Gastrocnemius medialis (tissue), 4 donors: ENCODE data around the gene RAD23B.

ENCODE experiments used
- POLR2A ChIP-seq, 2 donors: fragments of 450-650 bp; IDR thresholded peaks; one replicate each; pipeline ENCODE4 v1.6.1; 2017; ENCODE audit warnings: antibody characterized with exemption in 2 of 2, mild to moderate bottlenecking in 2 of 2, moderate library complexity in 2 of 2
- TF ChIP-seq, protein P1 (sequence below), 5 experiments: fragments of 450-650 bp in 3 of 5; fragments of 200-600 bp in 2 of 5; sonication (generic) in 2 of 5; IDR thresholded peaks in 4 of 5; conservative IDR thresholded peaks in 1 of 5; 1 replicate in 4 of 5; 2 replicates in 1 of 5; pipeline ENCODE4 v1.5.1; 2016 to 2019; ENCODE audit warnings: antibody characterized with exemption in 5 of 5, mild to moderate bottlenecking in 3 of 5, moderate library complexity in 3 of 5

GRCh38 chr9:107351382-107352045, 68.4 kb downstream of the RAD23B start:
- TF ChIP-seq, protein P1, sequence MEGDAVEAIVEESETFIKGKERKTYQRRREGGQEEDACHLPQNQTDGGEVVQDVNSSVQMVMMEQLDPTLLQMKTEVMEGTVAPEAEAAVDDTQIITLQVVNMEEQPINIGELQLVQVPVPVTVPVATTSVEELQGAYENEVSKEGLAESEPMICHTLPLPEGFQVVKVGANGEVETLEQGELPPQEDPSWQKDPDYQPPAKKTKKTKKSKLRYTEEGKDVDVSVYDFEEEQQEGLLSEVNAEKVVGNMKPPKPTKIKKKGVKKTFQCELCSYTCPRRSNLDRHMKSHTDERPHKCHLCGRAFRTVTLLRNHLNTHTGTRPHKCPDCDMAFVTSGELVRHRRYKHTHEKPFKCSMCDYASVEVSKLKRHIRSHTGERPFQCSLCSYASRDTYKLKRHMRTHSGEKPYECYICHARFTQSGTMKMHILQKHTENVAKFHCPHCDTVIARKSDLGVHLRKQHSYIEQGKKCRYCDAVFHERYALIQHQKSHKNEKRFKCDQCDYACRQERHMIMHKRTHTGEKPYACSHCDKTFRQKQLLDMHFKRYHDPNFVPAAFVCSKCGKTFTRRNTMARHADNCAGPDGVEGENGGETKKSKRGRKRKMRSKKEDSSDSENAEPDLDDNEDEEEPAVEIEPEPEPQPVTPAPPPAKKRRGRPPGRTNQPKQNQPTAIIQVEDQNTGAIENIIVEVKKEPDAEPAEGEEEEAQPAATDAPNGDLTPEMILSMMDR (IDR thresholded peaks at IDR 0.05 in 4 of 5, conservative IDR thresholded peaks at IDR 0.05 in 1 of 5): no peak
- no peak for TF ChIP-seq POLR2A (IDR thresholded peaks at IDR 0.05)
